Measurements from ENCODE around the gene POLR3G.

GRCh38 chr5:90472783-90473395, 1.8 kb upstream of the POLR3G start:
- TF ChIP-seq EZH2 (IDR thresholded peaks at IDR 0.05; ENCODE audit: borderline replicate concordance, low read length) (no peak), CTCF (IDR thresholded peaks at IDR 0.05; ENCODE audit: low read length) (no peak)

Data from OCI-LY1 (cell line).